A549 (cell line): ENCODE results near the gene CDK5RAP2.

ENCODE experiments used
- MAFK ChIP-seq: fragments of 450-650 bp; IDR thresholded peaks from 2 replicates; pipeline ENCODE4 v1.6.1; 2014; ENCODE audit not compliant: partially characterized antibody
- SMC3 ChIP-seq: fragments of >200 bp; sonication (Bioruptor Twin); formaldehyde crosslinking; IDR thresholded peaks from 3 replicates; pipeline ENCODE4 v1.6.1; 2018; ENCODE audit warnings: inconsistent platforms

- no peak for TF ChIP-seq MAFK
- TF ChIP-seq SMC3, result no peak
These were observed 202.5 kb downstream of the CDK5RAP2 start for GRCh38 chr9:120377268-120378159.
